OCI-LY3 (cell line): ENCODE results near the gene CSTB.

Source experiments
- H2AFZ ChIP-seq: fragments of 200-600, 300-600 bp; shearing (Covaris generic); 2 replicates; pipeline ENCODE4 v1.6.0; 2014; ENCODE audit warnings: antibody characterized with exemption, low read depth, low read length
- H3K27ac ChIP-seq: fragments of 200-600, 300-600 bp; sonication (generic); 2 replicates; pipeline ENCODE4 v1.5.1; 2014; ENCODE audit warnings: mild to moderate bottlenecking, low read length, moderate library complexity, mixed read lengths
- H3K27me3 ChIP-seq: fragments of 200-600, 300-600 bp; sonication (generic); 2 replicates; pipeline ENCODE4 v1.6.1; 2014; ENCODE audit warnings: low read depth, low read length, mixed read lengths
- H3K36me3 ChIP-seq: fragments of 200-600, 300-600 bp; sonication (generic); replicated peaks from 2 replicates; pipeline ENCODE3; 2014; ENCODE audit warnings: low read depth, low read length, mixed read lengths
- H3K4me1 ChIP-seq: fragments of 300-600, 200-600 bp; sonication (generic); 2 replicates; pipeline ENCODE4 v1.6.1; 2014; ENCODE audit warnings: low read length, mixed read lengths
- H3K4me2 ChIP-seq: fragments of 200-600, 300-600 bp; sonication (generic); 2 replicates; pipeline ENCODE4 v1.6.1; 2014; ENCODE audit warnings: low read length, mixed read lengths
- H3K4me3 ChIP-seq: fragments of 300-600, 200-600 bp; sonication (generic); 2 replicates; pipeline ENCODE4 v1.5.1; 2014; ENCODE audit warnings: antibody characterized with exemption, mild to moderate bottlenecking, low read length, moderate library complexity
- H3K79me2 ChIP-seq: fragments of 300-600, 200-600 bp; shearing (Covaris generic); 2 replicates; pipeline ENCODE4 v1.6.1; 2014; ENCODE audit warnings: mild to moderate bottlenecking, low read length, mixed read lengths
- H3K9ac ChIP-seq: fragments of 300-600, 200-600 bp; shearing (Covaris generic); 2 replicates; pipeline ENCODE4 v1.6.0; 2014; ENCODE audit warnings: mild to moderate bottlenecking, low read length, moderate library complexity
- H3K9me3 ChIP-seq: fragments of 200-600, 300-600 bp; shearing (Covaris generic); 2 replicates; pipeline ENCODE4 v1.6.1; 2014; ENCODE audit warnings: low read length, mixed read lengths; ENCODE audit not compliant: insufficient read depth
- H4K20me1 ChIP-seq: fragments of 200-600, 300-600 bp; sonication (generic); 2 replicates; pipeline ENCODE4 v1.6.1; 2016; ENCODE audit warnings: low read length, mixed read lengths; ENCODE audit not compliant: insufficient read depth
- CTCF ChIP-seq: fragments of 200-600, 300-600 bp; sonication (generic); IDR thresholded peaks from 2 replicates; pipeline ENCODE4 v1.5.1; 2014; ENCODE audit warnings: antibody characterized with exemption, low read length, low read depth
- EZH2phosphoT487 ChIP-seq: fragments of 200-600 bp; shearing (Covaris generic); IDR thresholded peaks from 2 replicates; pipeline ENCODE4 v1.6.1; 2018; ENCODE audit warnings: antibody characterized with exemption, mixed run types, low read depth

Gene CSTB

GRCh38 chr21:43762303-43763128 is 13.6 kb downstream of the CSTB start:
- Histone ChIP-seq H3K27me3 (no peaks in the 10 kb centered on the region), H2AFZ (no peak overlapping the region), H3K79me2 (no peaks in the 10 kb centered on the region), H3K4me3 (no peak overlapping the region), H4K20me1 (no peaks in the 10 kb centered on the region), H3K36me3 (no peaks in the 10 kb centered on the region), H3K27ac (no peak overlapping the region), H3K4me1 (no peaks in the 10 kb centered on the region), H3K4me2 (no peak overlapping the region), H3K9ac (no peak overlapping the region), H3K9me3 (no peaks in the 10 kb centered on the region)
- TF ChIP-seq EZH2phosphoT487: no peak
- no peak for TF ChIP-seq CTCF

- no peak overlapping the region for H3K4me2 ChIP-seq
- no peaks in the 10 kb centered on the region for H3K4me1 ChIP-seq
- no peaks in the 10 kb centered on the region for H3K36me3 ChIP-seq
- H3K4me3 ChIP-seq: no peak overlapping the region
- no peak overlapping the region for H3K9ac ChIP-seq
- TF ChIP-seq EZH2phosphoT487 (no peak), CTCF (no peak)
- no peak overlapping the region for H2AFZ ChIP-seq
- H3K27ac ChIP-seq: no peak overlapping the region
- no peaks in the 10 kb centered on the region for H3K27me3 ChIP-seq
- H3K79me2 ChIP-seq: no peaks in the 10 kb centered on the region
- H3K9me3 ChIP-seq: no peaks in the 10 kb centered on the region
- H4K20me1 ChIP-seq: no peaks in the 10 kb centered on the region
These were observed 14.2 kb downstream of the CSTB start for GRCh38 chr21:43761886-43762285.

GRCh38 chr21:43760391-43760958 is 15.6 kb downstream of the CSTB start:
- Histone ChIP-seq H3K27me3 (no peaks in the 10 kb centered on the region), H2AFZ (no peak overlapping the region), H3K79me2 (no peaks in the 10 kb centered on the region), H3K4me2 (no peak overlapping the region), H3K4me1 (no peaks in the 10 kb centered on the region), H3K4me3 (no peak overlapping the region), H3K9ac (no peak overlapping the region), H3K36me3 (no peaks in the 10 kb centered on the region), H3K27ac (no peak overlapping the region), H4K20me1 (no peaks in the 10 kb centered on the region), H3K9me3 (no peaks in the 10 kb centered on the region)
- no peak for TF ChIP-seq EZH2phosphoT487
- TF ChIP-seq CTCF: no peak

GRCh38 chr21:43759651-43760050 is 16.5 kb downstream of the CSTB start:
- H4K20me1 ChIP-seq: no peaks in the 10 kb centered on the region
- H2AFZ ChIP-seq: no peak overlapping the region
- H3K9me3 ChIP-seq: no peaks in the 10 kb centered on the region
- no peak overlapping the region for H3K4me2 ChIP-seq
- H3K36me3 ChIP-seq: peaks cover under 1% of the 10 kb centered on the region
- H3K4me3 ChIP-seq: no peak overlapping the region
- TF ChIP-seq CTCF (no peak), EZH2phosphoT487 (no peak)
- no peaks in the 10 kb centered on the region for H3K79me2 ChIP-seq
- H3K27ac ChIP-seq: no peak overlapping the region
- H3K27me3 ChIP-seq: no peaks in the 10 kb centered on the region
- no peaks in the 10 kb centered on the region for H3K4me1 ChIP-seq
- H3K9ac ChIP-seq: no peak overlapping the region
